T-helper 1 cell treated with Interleukin-12 subunit alpha and Interleukin-12 subunit beta and Interleukin-4 antibody, amounts not matched to agents 30 ng/mL and 1 ng/mL, for 36 hours (primary cell): ENCODE results near the gene UGT1A4. TPM values are rescaled to one million over a fixed set of nuclear protein-coding genes. Genes with fewer than 3 reads are reported as not detected.
"Not testable (repeated sequence)": the region's sequence is repeated elsewhere in the genome, so short reads cannot be mapped to it uniquely, and the experiment has no call there.

Source experiments
- intact Hi-C: fragments of 100-400 bp; cut with micrococcal nuclease; formaldehyde crosslinking; loops from one replicate; pipeline ENCODE4 v1.15.1; 2024
- total RNA-seq: library from RNA; stranded (reverse); gene quantifications from 2 replicates; pipeline ENCODE4 v1.2.3, GENCODE V29; 2022

Gene UGT1A4
- total RNA-seq, 1 donor from 2014 or later: not detected

- intact Hi-C loops: no loop called here
Observed at GRCh38 chr2:233746475-233747282, 28.1 kb downstream of the UGT1A4 start.

- intact Hi-C loops: no loop called here
Observed at GRCh38 chr2:233747283-233747544, 28.7 kb downstream of the UGT1A4 start.

GRCh38 chr2:233750689-233751088, 32.2 kb downstream of the UGT1A4 start:
- intact Hi-C loops: not testable (repeated sequence)

- intact Hi-C loops: not testable (repeated sequence)
Observed at GRCh38 chr2:233751212-233752009, 32.9 kb downstream of the UGT1A4 start.

- intact Hi-C loops: no loop called here
Observed at GRCh38 chr2:233754872-233755611, 36.5 kb downstream of the UGT1A4 start.

- intact Hi-C loops: no loop called here
Observed at GRCh38 chr2:233756429-233757081, 38.0 kb downstream of the UGT1A4 start.

GRCh38 chr2:233758141-233758540, 39.6 kb downstream of the UGT1A4 start:
- intact Hi-C loops: no loop called here

- intact Hi-C loops: no loop called here
Observed at GRCh38 chr2:233758849-233759248, 40.3 kb downstream of the UGT1A4 start.

- intact Hi-C loops: no loop called here
Observed at GRCh38 chr2:233760043-233760442, 41.5 kb downstream of the UGT1A4 start, which contains the start of gene UGT1A1. Gene UGT1A1, plus strand, starts transcription at chr2:233760270. Its CDS starts 18 bp downstream, at chr2:233760288.

GRCh38 chr2:233761040-233761769, 42.7 kb downstream of the UGT1A4 start:
- intact Hi-C loops: no loop called here

- intact Hi-C loops: no loop called here
Observed at GRCh38 chr2:233764264-233764663, 45.7 kb downstream of the UGT1A4 start.

- intact Hi-C loops: no loop called here
Observed at GRCh38 chr2:233764761-233765160, 46.2 kb downstream of the UGT1A4 start.

- intact Hi-C loops: no loop called here
Observed at GRCh38 chr2:233766416-233766815, 47.9 kb downstream of the UGT1A4 start.

GRCh38 chr2:233768076-233768475, 49.5 kb downstream of the UGT1A4 start:
- intact Hi-C loops: no loop called here

- intact Hi-C loops: no loop called here
Observed at GRCh38 chr2:233769260-233769659, 50.7 kb downstream of the UGT1A4 start.

GRCh38 chr2:233772153-233772552, 53.6 kb downstream of the UGT1A4 start:
- intact Hi-C loops: no loop called here

- intact Hi-C loops: no loop called here
Observed at GRCh38 chr2:233772583-233772982, 54.0 kb downstream of the UGT1A4 start.

- intact Hi-C loops: no loop called here
Observed at GRCh38 chr2:233773854-233774253, 55.3 kb downstream of the UGT1A4 start.

GRCh38 chr2:233775414-233775813, 56.9 kb downstream of the UGT1A4 start:
- intact Hi-C loops: no loop called here

- intact Hi-C loops: no loop called here
Observed at GRCh38 chr2:233778030-233778429, 59.5 kb downstream of the UGT1A4 start, which contains the start of gene MROH2A. Gene MROH2A, plus strand, starts transcription at chr2:233778330. Its CDS starts 1,029 bp downstream, at chr2:233779359.

GRCh38 chr2:233779722-233780121, 61.2 kb downstream of the UGT1A4 start:
- intact Hi-C loops: no loop called here
